PC-9 (cell line): ENCODE measurements around the gene SEMA6A.

Source experiments
- EZH2 ChIP-seq: fragments of 200-600 bp; sonication (generic); IDR thresholded peaks from 2 replicates; pipeline ENCODE4 v1.8.0; 2017; ENCODE audit warnings: antibody characterized with exemption, low read depth
- TF ChIP-seq, protein P1 (sequence below): fragments of 200-600 bp; sonication (generic); conservative IDR thresholded peaks from 2 replicates; pipeline ENCODE4 v1.6.1; 2017; ENCODE audit warnings: mixed run types, antibody characterized with exemption, mild to moderate bottlenecking, moderate library complexity

GRCh38 chr5:116492016-116492623, 82.5 kb downstream of the SEMA6A start:
- TF ChIP-seq, protein P1, sequence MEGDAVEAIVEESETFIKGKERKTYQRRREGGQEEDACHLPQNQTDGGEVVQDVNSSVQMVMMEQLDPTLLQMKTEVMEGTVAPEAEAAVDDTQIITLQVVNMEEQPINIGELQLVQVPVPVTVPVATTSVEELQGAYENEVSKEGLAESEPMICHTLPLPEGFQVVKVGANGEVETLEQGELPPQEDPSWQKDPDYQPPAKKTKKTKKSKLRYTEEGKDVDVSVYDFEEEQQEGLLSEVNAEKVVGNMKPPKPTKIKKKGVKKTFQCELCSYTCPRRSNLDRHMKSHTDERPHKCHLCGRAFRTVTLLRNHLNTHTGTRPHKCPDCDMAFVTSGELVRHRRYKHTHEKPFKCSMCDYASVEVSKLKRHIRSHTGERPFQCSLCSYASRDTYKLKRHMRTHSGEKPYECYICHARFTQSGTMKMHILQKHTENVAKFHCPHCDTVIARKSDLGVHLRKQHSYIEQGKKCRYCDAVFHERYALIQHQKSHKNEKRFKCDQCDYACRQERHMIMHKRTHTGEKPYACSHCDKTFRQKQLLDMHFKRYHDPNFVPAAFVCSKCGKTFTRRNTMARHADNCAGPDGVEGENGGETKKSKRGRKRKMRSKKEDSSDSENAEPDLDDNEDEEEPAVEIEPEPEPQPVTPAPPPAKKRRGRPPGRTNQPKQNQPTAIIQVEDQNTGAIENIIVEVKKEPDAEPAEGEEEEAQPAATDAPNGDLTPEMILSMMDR = no peak
- no peak for TF ChIP-seq EZH2
